Measurements from ENCODE around the gene GRIK2. TPM values are rescaled to one million over a fixed set of nuclear protein-coding genes. Genes with fewer than 3 reads are reported as not detected.

Gene GRIK2
- total RNA-seq, 3 donors from 2014 or later, result 1.3 to 1.8 (median 1.5) TPM

DNA sequence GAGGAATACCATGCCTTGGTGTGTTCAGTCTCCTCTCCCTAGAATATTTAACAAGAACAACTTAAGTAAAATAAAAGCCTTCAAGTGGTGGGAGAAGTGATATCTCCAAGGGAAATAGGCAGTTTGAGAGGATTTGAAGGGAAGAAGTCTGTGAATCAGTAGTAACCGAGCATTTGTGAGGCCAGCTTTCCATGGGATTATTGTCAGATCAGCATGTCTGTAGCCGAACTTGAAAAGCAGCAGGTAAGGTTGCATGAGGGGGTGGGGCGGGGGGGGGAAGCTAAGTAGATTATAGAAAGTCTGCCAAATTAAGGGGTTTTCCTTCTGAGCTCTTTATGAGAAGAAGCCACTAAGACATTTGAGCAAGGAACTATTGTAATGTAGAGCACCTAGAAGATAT, 92.6 kb downstream of the GRIK2 start:
- DNase-seq, result no peak

DNA sequence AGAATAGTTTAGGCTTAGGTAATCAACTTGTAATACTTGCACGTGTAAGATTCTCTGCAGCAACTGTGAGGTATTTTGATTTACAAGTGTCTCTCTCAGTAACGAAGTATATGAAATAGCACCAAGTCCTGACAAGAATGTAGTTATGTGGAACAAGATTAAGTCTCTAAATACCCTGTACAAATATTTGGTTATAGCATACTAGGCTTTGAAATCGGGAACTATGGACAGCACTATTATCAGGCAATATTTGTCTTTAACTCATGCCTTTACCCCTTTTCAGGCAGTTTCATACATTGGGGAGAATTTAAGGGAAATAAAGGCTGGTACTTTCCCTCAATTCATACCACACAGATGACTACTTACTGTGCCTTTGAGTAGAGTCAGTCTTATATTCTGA, 93.2 kb downstream of the GRIK2 start:
- ATAC-seq (no peak), DNase-seq (no peak)
- TF ChIP-seq, protein P1, sequence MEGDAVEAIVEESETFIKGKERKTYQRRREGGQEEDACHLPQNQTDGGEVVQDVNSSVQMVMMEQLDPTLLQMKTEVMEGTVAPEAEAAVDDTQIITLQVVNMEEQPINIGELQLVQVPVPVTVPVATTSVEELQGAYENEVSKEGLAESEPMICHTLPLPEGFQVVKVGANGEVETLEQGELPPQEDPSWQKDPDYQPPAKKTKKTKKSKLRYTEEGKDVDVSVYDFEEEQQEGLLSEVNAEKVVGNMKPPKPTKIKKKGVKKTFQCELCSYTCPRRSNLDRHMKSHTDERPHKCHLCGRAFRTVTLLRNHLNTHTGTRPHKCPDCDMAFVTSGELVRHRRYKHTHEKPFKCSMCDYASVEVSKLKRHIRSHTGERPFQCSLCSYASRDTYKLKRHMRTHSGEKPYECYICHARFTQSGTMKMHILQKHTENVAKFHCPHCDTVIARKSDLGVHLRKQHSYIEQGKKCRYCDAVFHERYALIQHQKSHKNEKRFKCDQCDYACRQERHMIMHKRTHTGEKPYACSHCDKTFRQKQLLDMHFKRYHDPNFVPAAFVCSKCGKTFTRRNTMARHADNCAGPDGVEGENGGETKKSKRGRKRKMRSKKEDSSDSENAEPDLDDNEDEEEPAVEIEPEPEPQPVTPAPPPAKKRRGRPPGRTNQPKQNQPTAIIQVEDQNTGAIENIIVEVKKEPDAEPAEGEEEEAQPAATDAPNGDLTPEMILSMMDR (IDR thresholded peaks at IDR 0.05), result no peak
- H3K4me1 ChIP-seq (ENCODE audit: low read depth), result no peaks in the 10 kb centered on the region
- intact Hi-C loops (cut with DNase I, micrococcal nuclease), result no loop called here
- H3K4me3 ChIP-seq, result no peak overlapping the region
- H3K36me3 ChIP-seq (ENCODE audit: low read depth), result no peaks in the 10 kb centered on the region
- H3K9me3 ChIP-seq, result no peaks in the 10 kb centered on the region

More for the DNA sequence above, 92.6 kb downstream of the GRIK2 start:
- TF ChIP-seq, protein P1 (IDR thresholded peaks at IDR 0.05), result no peak
- Histone ChIP-seq H3K36me3 (ENCODE audit: low read depth) (no peaks in the 10 kb centered on the region), H3K4me3 (no peak overlapping the region), H3K9me3 (no peaks in the 10 kb centered on the region), H3K4me1 (ENCODE audit: low read depth) (no peaks in the 10 kb centered on the region)
- ATAC-seq, result no peak
- intact Hi-C loops (cut with DNase I, micrococcal nuclease), result no loop called here

DNA sequence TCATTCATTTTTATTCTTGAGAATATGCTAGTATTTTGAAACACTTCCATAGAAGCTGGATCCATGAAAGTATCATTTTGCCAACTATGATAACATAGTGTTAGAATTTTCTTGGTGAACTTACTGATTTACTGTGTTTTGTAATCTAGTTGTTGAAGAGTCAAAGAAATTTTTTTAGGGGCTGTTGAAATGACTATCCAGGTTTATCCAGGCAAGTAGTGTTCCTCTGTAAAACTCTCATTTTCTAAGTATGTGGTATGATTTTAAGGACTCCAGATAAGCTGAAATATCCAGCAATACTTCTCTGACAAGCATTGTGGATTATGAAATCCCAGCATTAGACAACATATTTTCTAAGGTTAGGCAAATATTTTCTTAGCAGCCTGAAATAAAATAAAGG, 95.9 kb downstream of the GRIK2 start:
- TF ChIP-seq, protein P1 (IDR thresholded peaks at IDR 0.05), result no peak
- ATAC-seq (no peak), DNase-seq (no peak)
- Histone ChIP-seq H3K36me3 (ENCODE audit: low read depth) (no peaks in the 10 kb centered on the region), H3K9me3 (no peaks in the 10 kb centered on the region), H3K4me1 (ENCODE audit: low read depth) (no peaks in the 10 kb centered on the region), H3K4me3 (no peak overlapping the region)
- intact Hi-C loops (cut with DNase I, micrococcal nuclease), result no loop called here

DNA sequence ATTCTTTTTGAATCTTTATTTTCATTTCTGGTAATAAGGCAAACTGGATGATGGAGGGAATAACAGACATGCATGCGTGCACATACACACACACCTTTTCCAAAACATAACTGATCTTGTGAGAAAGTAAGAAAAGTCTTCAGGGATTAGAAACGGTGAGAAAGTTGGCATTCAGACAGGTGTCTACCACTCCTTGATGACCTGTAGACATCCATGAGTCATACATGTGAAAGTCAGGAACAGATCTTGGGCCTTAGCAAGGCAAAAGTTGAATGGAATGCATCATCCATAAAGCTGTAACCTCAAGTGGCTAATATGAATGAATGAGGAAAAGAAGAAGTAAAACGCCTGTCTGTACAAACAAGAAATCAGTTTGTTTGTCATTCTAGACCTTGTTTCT, 97.3 kb downstream of the GRIK2 start:
- Histone ChIP-seq H3K4me1 (ENCODE audit: low read depth) (no peaks in the 10 kb centered on the region), H3K36me3 (ENCODE audit: low read depth) (no peaks in the 10 kb centered on the region), H3K9me3 (no peaks in the 10 kb centered on the region), H3K4me3 (no peak overlapping the region)
- TF ChIP-seq, protein P1 (IDR thresholded peaks at IDR 0.05), result no peak
- DNase-seq (no peak), ATAC-seq (no peak)
- intact Hi-C loops (cut with DNase I, micrococcal nuclease), result no loop called here

DNA sequence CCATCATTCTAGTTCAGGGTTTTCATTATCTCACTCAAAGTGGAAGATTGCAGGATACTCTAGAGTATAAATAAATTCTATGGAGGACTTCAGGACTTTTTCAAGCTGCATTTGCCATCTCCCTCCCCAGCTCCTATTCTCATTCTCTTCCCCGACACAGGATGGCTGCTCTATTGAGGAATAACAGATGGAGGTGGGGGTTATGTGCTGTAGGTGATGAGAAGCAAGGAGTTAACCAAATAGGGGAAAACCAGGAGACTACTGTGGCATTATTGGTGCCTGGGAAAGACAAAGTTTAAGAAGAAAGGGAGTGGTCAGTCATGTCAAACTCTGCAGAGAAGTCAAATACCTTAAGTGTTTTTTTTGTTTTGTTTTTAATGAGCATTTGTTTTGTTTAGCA, 109.3 kb downstream of the GRIK2 start:
- intact Hi-C loops (cut with DNase I, micrococcal nuclease), result no loop called here
- TF ChIP-seq, protein P1 (IDR thresholded peaks at IDR 0.05), result no peak
- no peaks in the 10 kb centered on the region for H3K9me3 ChIP-seq
- peaks cover 6% of the 10 kb centered on the region for H3K4me1 ChIP-seq (ENCODE audit: low read depth)
- no peak overlapping the region for H3K4me3 ChIP-seq
- no peak for ATAC-seq
- DNase-seq, result no peak
- H3K36me3 ChIP-seq (ENCODE audit: low read depth), result no peaks in the 10 kb centered on the region

DNA sequence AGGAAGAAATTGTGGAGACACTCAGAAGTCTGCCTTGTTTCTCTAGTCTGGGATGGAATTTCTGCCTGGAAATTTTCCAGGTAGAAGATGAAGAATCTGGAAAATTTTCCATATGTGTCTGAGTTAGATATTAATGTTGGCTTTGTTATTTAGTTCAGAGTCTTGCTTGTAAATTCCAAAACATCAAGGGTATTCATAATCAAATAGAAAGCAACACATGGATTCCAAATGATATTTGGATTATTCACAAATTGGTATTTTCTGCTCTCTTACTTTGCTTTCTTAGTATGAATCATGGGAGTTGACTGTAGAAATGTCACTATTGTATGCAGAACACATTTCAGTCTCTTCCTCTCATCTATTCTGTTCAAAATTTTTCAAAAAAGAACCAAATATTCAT, 116.0 kb downstream of the GRIK2 start:
- Histone ChIP-seq H3K36me3 (ENCODE audit: low read depth) (no peaks in the 10 kb centered on the region), H3K9me3 (no peaks in the 10 kb centered on the region), H3K4me1 (ENCODE audit: low read depth) (no peaks in the 10 kb centered on the region), H3K4me3 (no peak overlapping the region)
- ATAC-seq (no peak), DNase-seq (no peak)
- TF ChIP-seq, protein P1 (IDR thresholded peaks at IDR 0.05), result no peak
- intact Hi-C loops (cut with DNase I, micrococcal nuclease), result no loop called here
